Parathyroid adenoma (tissue), 2 donors: ENCODE measurements around the gene DLX2.
A peak's percentile ranks its signal among the peaks of the same experiment; 100 is the strongest.

Source experiments
- H2AFZ ChIP-seq: fragments of 300-600 bp; sonication (generic); one replicate; pipeline ENCODE4 v1.7.0; 2017; ENCODE audit warnings: antibody characterized with exemption, mild to moderate bottlenecking
- H3K27ac ChIP-seq: fragments of 300-600 bp; sonication (generic); one replicate; pipeline ENCODE4 v1.7.0; 2017
- H3K27me3 ChIP-seq: fragments of 300-600 bp; sonication (generic); one replicate; pipeline ENCODE4 v1.7.0; 2017; ENCODE audit warnings: low read length; ENCODE audit not compliant: control insufficient read depth, insufficient read depth
- H3K36me3 ChIP-seq: fragments of 300-600 bp; sonication (generic); one replicate; pipeline ENCODE4 v1.7.0; 2017; ENCODE audit warnings: low read length; ENCODE audit not compliant: control insufficient read depth, insufficient read depth
- H3K4me1 ChIP-seq: fragments of 300-600 bp; sonication (generic); one replicate; pipeline ENCODE4 v1.7.0; 2017; ENCODE audit warnings: control low read depth
- H3K4me2 ChIP-seq: fragments of 300-600 bp; sonication (generic); one replicate; pipeline ENCODE4 v1.7.0; 2017; ENCODE audit warnings: low read length
- H3K4me3 ChIP-seq: fragments of 300-600 bp; sonication (generic); one replicate; pipeline ENCODE4 v1.7.0; 2017; ENCODE audit warnings: low read depth, low read length
- H3K79me2 ChIP-seq: fragments of 300-600 bp; sonication (generic); one replicate; pipeline ENCODE4 v1.7.0; 2017; ENCODE audit warnings: control low read depth
- H3K9ac ChIP-seq: fragments of 300-600 bp; sonication (generic); one replicate; pipeline ENCODE4 v1.7.0; 2017; ENCODE audit warnings: mild to moderate bottlenecking
- H3K9me3 ChIP-seq: fragments of 300-600 bp; sonication (generic); one replicate; pipeline ENCODE4 v1.7.0; 2017; ENCODE audit warnings: low read length; ENCODE audit not compliant: control insufficient read depth
- CTCF ChIP-seq: fragments of 300-600 bp; sonication (generic); IDR thresholded peaks from one replicate; pipeline ENCODE4 v1.7.0; 2017; ENCODE audit warnings: antibody characterized with exemption, mild to moderate bottlenecking
- donor health status: primary hyperparathyroidism.

The DLX2 gene

GRCh38 chr2:172087207-172087779, 15.4 kb downstream of the DLX2 start:
- Histone ChIP-seq H3K27ac (no peak overlapping the region), H3K4me3 (no peak overlapping the region), H3K27me3 (peaks cover 26% of the 10 kb centered on the region), H3K79me2 (no peaks in the 10 kb centered on the region), H3K4me2 (no peak overlapping the region), H2AFZ (no peak overlapping the region), H3K9ac (no peak overlapping the region), H3K4me1 (no peaks in the 10 kb centered on the region), H3K36me3 (no peaks in the 10 kb centered on the region), H3K9me3 (no peaks in the 10 kb centered on the region)
- TF ChIP-seq CTCF, result no peak

- peaks cover 29% of the 10 kb centered on the region for H3K27me3 ChIP-seq
- H3K4me1 ChIP-seq, result no peaks in the 10 kb centered on the region
- no peaks in the 10 kb centered on the region for H3K9me3 ChIP-seq
- no peak overlapping the region for H2AFZ ChIP-seq
- no peak for TF ChIP-seq CTCF
- no peak overlapping the region for H3K27ac ChIP-seq
- H3K4me3 ChIP-seq, result no peak overlapping the region
- H3K36me3 ChIP-seq, result no peaks in the 10 kb centered on the region
- H3K9ac ChIP-seq, result no peak overlapping the region
- no peaks in the 10 kb centered on the region for H3K79me2 ChIP-seq
- no peak overlapping the region for H3K4me2 ChIP-seq
Measured at GRCh38 chr2:172086241-172087206, 16.2 kb downstream of the DLX2 start.

- no peaks in the 10 kb centered on the region for H3K9me3 ChIP-seq
- H2AFZ ChIP-seq, result peak within 1 kb of the TSS; percentile 30
- no peak within 1 kb of the TSS for H3K27ac ChIP-seq
- H3K4me2 ChIP-seq, result peak within 1 kb of the TSS; percentile 44
- H3K9ac ChIP-seq, result no peak within 1 kb of the TSS
- H3K4me3 ChIP-seq, result no peak within 1 kb of the TSS
- no peaks in the 10 kb centered on the region for H3K79me2 ChIP-seq
- H3K4me1 ChIP-seq, result no peaks in the 10 kb centered on the region
- no peak for TF ChIP-seq CTCF
- H3K27me3 ChIP-seq, result peaks cover 34% of the 10 kb centered on the region
- H3K36me3 ChIP-seq, result no peaks in the 10 kb centered on the region
Measured at GRCh38 chr2:172085460-172086159, 17.1 kb downstream of the DLX2 start, which contains the start of gene DLX1. DLX1 (plus strand) TSS chr2:172085507; CDS start chr2:172085678, 171 bp downstream.

DNA sequence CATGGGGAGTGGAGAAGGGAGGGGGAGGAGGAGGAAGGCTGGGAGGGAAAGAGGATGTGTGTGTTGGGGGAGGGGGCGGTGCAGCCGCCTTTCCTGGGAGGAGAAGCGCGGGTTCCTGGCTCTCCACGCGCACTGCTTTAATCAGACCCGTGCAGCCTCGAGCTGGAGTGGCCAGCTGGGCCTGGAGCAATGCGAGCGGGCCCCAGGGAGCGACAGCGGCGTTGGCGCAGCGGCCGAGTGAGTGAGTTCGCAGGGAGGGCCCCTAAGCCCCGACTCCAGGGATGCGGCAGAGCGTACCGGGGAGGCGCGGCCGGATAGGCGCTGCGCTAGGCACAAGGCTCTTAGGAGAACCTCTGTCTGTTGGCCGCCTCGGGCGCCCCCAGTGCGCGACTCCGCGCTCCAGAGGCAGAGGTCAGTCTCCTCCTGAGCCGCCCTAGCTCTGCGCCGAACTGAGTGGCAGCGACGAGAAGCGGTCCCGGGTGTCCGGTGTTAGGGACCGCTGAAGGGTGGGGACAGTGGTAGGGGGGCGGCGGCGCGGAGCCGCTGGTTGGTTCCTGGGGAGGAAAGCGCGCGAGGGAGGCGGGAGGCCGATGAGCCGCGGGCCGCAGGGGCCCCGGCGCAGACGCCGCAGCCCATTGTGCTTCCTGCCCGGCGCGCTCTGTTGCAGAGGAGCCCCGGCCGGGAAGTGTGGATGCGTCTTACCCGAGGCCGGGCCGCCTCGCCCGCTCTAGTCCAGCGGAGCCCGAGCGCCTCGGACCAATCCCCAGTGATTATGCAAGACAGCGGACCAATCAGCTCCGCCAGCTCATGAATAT, 17.8 kb downstream of the DLX2 start:
- Histone ChIP-seq H3K27me3 (peaks cover 38% of the 10 kb centered on the region), H3K9ac (no peak overlapping the region), H3K36me3 (no peaks in the 10 kb centered on the region), H2AFZ (peak overlapping the region; percentile 30), H3K4me1 (no peaks in the 10 kb centered on the region), H3K4me3 (no peak overlapping the region), H3K79me2 (no peaks in the 10 kb centered on the region), H3K9me3 (peaks cover 3% of the 10 kb centered on the region), H3K27ac (no peak overlapping the region), H3K4me2 (peak overlapping the region; percentile 44)
- TF ChIP-seq CTCF, result no peak
